Breast epithelium (tissue), 4 donors: ENCODE measurements around the gene ZNF862. TPM values are rescaled to one million over a fixed set of nuclear protein-coding genes. Genes with fewer than 3 reads are reported as not detected.

ENCODE experiments used
- DNase-seq, 2 donors: peaks; one replicate each; pipeline ENCODE4 v3.0.0-alpha.2; 2019; ENCODE audit warnings: low spot score in 2 of 2
- H3K27ac ChIP-seq, 2 donors: fragments of 200-600 bp; sonication (generic) in 1 of 2; one replicate each; pipeline ENCODE4 v1.5.1; 2016 to 2019; ENCODE audit warnings: mild to moderate bottlenecking in 1 of 2
- H3K27me3 ChIP-seq, 2 donors: fragments of 200-600 bp; sonication (generic) in 1 of 2; one replicate each; pipeline versions ENCODE4 v1.5.1 to v1.6.0; 2017 to 2019; ENCODE audit warnings: control low read depth in 1 of 2, mild to moderate bottlenecking in 1 of 2
- H3K36me3 ChIP-seq: fragments of 200-600 bp; one replicate; pipeline ENCODE4 v1.5.1; 2019
- H3K4me1 ChIP-seq, 2 donors: fragments of 200-600 bp; sonication (generic); one replicate each; pipeline ENCODE4 v1.5.1; 2016 to 2019; ENCODE audit warnings: control low read depth in 1 of 2
- H3K4me3 ChIP-seq, 3 donors: fragments of 200-600 bp; sonication (generic); 1 replicate in 2 of 3; 2 replicates in 1 of 3; pipeline ENCODE4 v1.5.1; 2016 to 2019; ENCODE audit warnings: mild to moderate bottlenecking in 3 of 3, moderate library complexity in 2 of 3
- H3K9me3 ChIP-seq, 2 donors: fragments of 200-600 bp; sonication (generic) in 1 of 2; one replicate each; pipeline ENCODE4 v1.5.1; 2016 to 2019; ENCODE audit warnings: control low read depth in 1 of 2
- CTCF ChIP-seq, 3 donors: fragments of 450-650 bp; IDR thresholded peaks; one replicate each; pipeline ENCODE4 v1.5.1; 2016 to 2017; ENCODE audit warnings: antibody characterized with exemption in 3 of 3, mild to moderate bottlenecking in 3 of 3, moderate library complexity in 3 of 3
- POLR2A ChIP-seq: fragments of 450-650 bp; IDR thresholded peaks from one replicate; pipeline ENCODE4 v1.6.1; 2016; ENCODE audit warnings: antibody characterized with exemption, mild to moderate bottlenecking, moderate library complexity
- POLR2AphosphoS5 ChIP-seq, 3 donors: sonication (generic); formaldehyde crosslinking; IDR thresholded peaks; one replicate each; pipeline ENCODE4 v1.6.1; 2017; ENCODE audit warnings: antibody characterized with exemption in 3 of 3
- intact Hi-C: fragments of 100-400 bp; cut with DNase I; formaldehyde crosslinking; loops from one replicate; pipeline ENCODE4 v1.15.1; 2023; ENCODE audit warnings: low total_unique reads
- total RNA-seq, 3 donors: library from RNA; depleted of rRNA; stranded (reverse); fragments of >200 nt; gene quantifications; one replicate each; pipeline ENCODE4 v1.1.0, GENCODE V29; 2016

Gene ZNF862
- total RNA-seq, 3 donors from 2014 or later = 21.4 to 27.8 (median 27.2) TPM

- intact Hi-C loops = no loop called here
- H3K4me1 ChIP-seq = peaks cover 0 to 2% of the 10 kb centered on the region in 2 donors
- no peaks in the 10 kb centered on the region for H3K27me3 ChIP-seq
- TF ChIP-seq POLR2AphosphoS5 (IDR thresholded peaks at IDR 0.05) (no peak), POLR2A (no peak)
- peak in 1 of 2 donors; percentile 50 for DNase-seq
- no peaks in the 10 kb centered on the region for H3K36me3 ChIP-seq
- no peaks in the 10 kb centered on the region for H3K9me3 ChIP-seq
- no peak overlapping the region for H3K27ac ChIP-seq
- H3K4me3 ChIP-seq = peak overlapping the region in 2 of 3 donors; percentile 85 to 89
Observed at GRCh38 chr7:149874644-149875028, 36.5 kb downstream of the ZNF862 start.

- no peak for DNase-seq
- no peaks in the 10 kb centered on the region for H3K36me3 ChIP-seq
- H3K4me1 ChIP-seq = peaks cover 0 to 2% of the 10 kb centered on the region in 2 donors
- H3K27ac ChIP-seq = no peak overlapping the region
- intact Hi-C loops = no loop called here
- no peak overlapping the region for H3K4me3 ChIP-seq
- H3K9me3 ChIP-seq = no peaks in the 10 kb centered on the region
- H3K27me3 ChIP-seq = no peaks in the 10 kb centered on the region
- no peak for TF ChIP-seq POLR2A
- no peak for TF ChIP-seq POLR2AphosphoS5 (IDR thresholded peaks at IDR 0.05)
- TF ChIP-seq CTCF (IDR thresholded peaks at IDR 0.05) = no peak
Observed at GRCh38 chr7:149875396-149875795, 37.2 kb downstream of the ZNF862 start.

GRCh38 chr7:149877890-149878522 lies 39.8 kb downstream of the ZNF862 start:
- no peak for TF ChIP-seq CTCF (IDR thresholded peaks at IDR 0.05)
- TF ChIP-seq POLR2A = no peak
- no peak for TF ChIP-seq POLR2AphosphoS5 (IDR thresholded peaks at IDR 0.05)
- Histone ChIP-seq H3K36me3 (no peaks in the 10 kb centered on the region), H3K4me3 (no peak overlapping the region), H3K9me3 (no peaks in the 10 kb centered on the region), H3K4me1 (peaks cover 2 to 7% of the 10 kb centered on the region in 2 donors), H3K27ac (no peak overlapping the region), H3K27me3 (no peaks in the 10 kb centered on the region)
- intact Hi-C loops = no loop called here
- no peak for DNase-seq

- DNase-seq = no peak
- H3K27me3 ChIP-seq = no peaks in the 10 kb centered on the region
- TF ChIP-seq CTCF (IDR thresholded peaks at IDR 0.05) = no peak
- TF ChIP-seq POLR2A = no peak
- TF ChIP-seq POLR2AphosphoS5 (IDR thresholded peaks at IDR 0.05) = no peak
- peaks cover 2 to 9% of the 10 kb centered on the region in 2 donors for H3K4me1 ChIP-seq
- no peaks in the 10 kb centered on the region for H3K9me3 ChIP-seq
- intact Hi-C loops = no loop called here
- H3K4me3 ChIP-seq = no peak overlapping the region
- no peaks in the 10 kb centered on the region for H3K36me3 ChIP-seq
- H3K27ac ChIP-seq = no peak overlapping the region
Observed at GRCh38 chr7:149878523-149878921, 40.3 kb downstream of the ZNF862 start.

- peaks cover 2 to 9% of the 10 kb centered on the region in 2 donors for H3K4me1 ChIP-seq
- no peaks in the 10 kb centered on the region for H3K9me3 ChIP-seq
- no peak for DNase-seq
- TF ChIP-seq POLR2AphosphoS5 (IDR thresholded peaks at IDR 0.05) = no peak
- no peak for TF ChIP-seq POLR2A
- TF ChIP-seq CTCF (IDR thresholded peaks at IDR 0.05) = no peak
- H3K27ac ChIP-seq = no peak overlapping the region
- intact Hi-C loops = no loop called here
- H3K36me3 ChIP-seq = no peaks in the 10 kb centered on the region
- no peak overlapping the region for H3K4me3 ChIP-seq
- no peaks in the 10 kb centered on the region for H3K27me3 ChIP-seq
Observed at GRCh38 chr7:149879271-149879743, 41.1 kb downstream of the ZNF862 start.
